HEK293T (cell line): Measurements from ENCODE around the gene RALB.

Experiments used
- ARNT ChIP-seq: fragments of 450-650 bp; IDR thresholded peaks from 2 replicates; pipeline ENCODE4 v1.6.1; 2017; ENCODE audit warnings: mild to moderate bottlenecking
- ELF4 ChIP-seq: fragments of 450-650 bp; IDR thresholded peaks from 2 replicates; pipeline ENCODE4 v1.6.1; 2017; ENCODE audit warnings: antibody characterized with exemption
- FOXA1 ChIP-seq: fragments of 450-650 bp; IDR thresholded peaks from 2 replicates; pipeline ENCODE4 v1.6.1; 2016; ENCODE audit warnings: mild to moderate bottlenecking
- FOXK2 ChIP-seq: fragments of 450-650 bp; IDR thresholded peaks from 2 replicates; pipeline ENCODE4 v1.6.1; 2016; ENCODE audit warnings: mild to moderate bottlenecking
- FOXM1 ChIP-seq: fragments of 450-650 bp; IDR thresholded peaks from 2 replicates; pipeline ENCODE4 v1.6.1; 2017; ENCODE audit warnings: mild to moderate bottlenecking, borderline replicate concordance
- LEF1 ChIP-seq: fragments of 450-650 bp; IDR thresholded peaks from 2 replicates; pipeline ENCODE4 v1.6.1; 2017; ENCODE audit warnings: mild to moderate bottlenecking, borderline replicate concordance
- NFRKB ChIP-seq: fragments of 450-650 bp; IDR thresholded peaks from 2 replicates; pipeline ENCODE4 v1.6.1; 2016; ENCODE audit warnings: mild to moderate bottlenecking, moderate library complexity
- SP1 ChIP-seq: fragments of 450-650 bp; IDR thresholded peaks from 2 replicates; pipeline ENCODE4 v1.6.1; 2017
- SUZ12 ChIP-seq: fragments of 450-650 bp; IDR thresholded peaks from 2 replicates; pipeline ENCODE4 v1.6.1; 2016; ENCODE audit warnings: mild to moderate bottlenecking
- TARDBP ChIP-seq: fragments of 450-650 bp; IDR thresholded peaks from 2 replicates; pipeline ENCODE4 v1.6.1; 2016
- TF ChIP-seq, protein P1 (sequence below): fragments of 450-650 bp; IDR thresholded peaks from 2 replicates; pipeline ENCODE4 v1.6.1; 2016

DNA sequence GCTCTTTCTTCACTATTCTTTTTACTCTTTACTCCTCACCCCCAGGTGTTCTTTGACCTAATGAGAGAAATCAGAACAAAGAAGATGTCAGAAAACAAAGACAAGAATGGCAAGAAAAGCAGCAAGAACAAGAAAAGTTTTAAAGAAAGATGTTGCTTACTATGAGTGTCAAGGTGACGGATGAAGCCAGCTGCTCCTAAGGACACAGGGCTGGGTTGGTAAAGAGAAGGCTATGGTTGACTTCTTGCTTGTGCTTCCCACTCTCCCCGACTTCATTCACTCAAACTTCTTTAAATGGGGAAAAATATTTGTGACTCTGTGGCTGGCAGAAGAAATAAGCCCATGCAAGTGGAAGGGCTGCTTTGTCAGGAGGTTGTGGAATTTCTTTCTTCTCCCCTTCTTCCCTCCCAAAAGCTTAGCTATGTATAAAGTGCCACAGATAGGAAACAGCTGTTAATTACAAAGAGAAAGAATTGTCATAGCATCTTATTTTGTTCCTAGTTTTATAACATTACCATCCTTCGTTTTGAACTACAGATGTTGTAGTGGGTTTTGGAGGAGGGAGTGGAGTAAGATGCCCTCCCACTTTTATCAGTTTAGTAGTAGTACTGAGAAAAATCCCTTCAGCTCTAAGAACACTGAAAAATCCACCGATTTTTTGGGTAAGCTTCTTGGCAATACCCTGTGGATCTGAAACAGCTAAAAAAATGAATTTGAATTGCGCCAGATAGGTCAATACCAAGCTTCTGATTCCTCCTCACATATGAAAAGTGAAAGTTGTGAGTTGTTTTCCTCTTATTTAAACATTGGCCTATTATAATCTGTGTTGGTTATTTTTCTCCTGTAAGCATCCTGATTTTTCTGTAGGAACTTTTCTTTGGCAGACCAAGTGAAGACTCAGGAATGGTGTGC lies 40.7 kb downstream of the RALB start:
- TF ChIP-seq SP1: no peak
- TF ChIP-seq ELF4: no peak
- no peak for TF ChIP-seq FOXA1
- TF ChIP-seq TARDBP: no peak
- TF ChIP-seq SUZ12: no peak
- no peak for TF ChIP-seq LEF1
- TF ChIP-seq, protein P1, sequence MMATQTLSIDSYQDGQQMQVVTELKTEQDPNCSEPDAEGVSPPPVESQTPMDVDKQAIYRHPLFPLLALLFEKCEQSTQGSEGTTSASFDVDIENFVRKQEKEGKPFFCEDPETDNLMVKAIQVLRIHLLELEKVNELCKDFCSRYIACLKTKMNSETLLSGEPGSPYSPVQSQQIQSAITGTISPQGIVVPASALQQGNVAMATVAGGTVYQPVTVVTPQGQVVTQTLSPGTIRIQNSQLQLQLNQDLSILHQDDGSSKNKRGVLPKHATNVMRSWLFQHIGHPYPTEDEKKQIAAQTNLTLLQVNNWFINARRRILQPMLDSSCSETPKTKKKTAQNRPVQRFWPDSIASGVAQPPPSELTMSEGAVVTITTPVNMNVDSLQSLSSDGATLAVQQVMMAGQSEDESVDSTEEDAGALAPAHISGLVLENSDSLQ: no peak
- no peak for TF ChIP-seq ARNT
- no peak for TF ChIP-seq FOXK2
- no peak for TF ChIP-seq FOXM1
- no peak for TF ChIP-seq NFRKB
